ENCODE results near the gene CD48.
"Not testable (repeated sequence)": the region's sequence is repeated elsewhere in the genome, so short reads cannot be mapped to it uniquely, and the experiment has no call there.

The CD48 gene

GRCh38 chr1:160712525-160713080 is 981 bp upstream of the CD48 start:
- DNase-seq, result not testable (repeated sequence)

- no peak for DNase-seq
Measured at GRCh38 chr1:160711276-160711601, 383 bp downstream of the CD48 start.

GRCh38 chr1:160710517-160711252 is 937 bp downstream of the CD48 start:
- no peak for DNase-seq

GRCh38 chr1:160709715-160710114 is 1.9 kb downstream of the CD48 start:
- no peak for DNase-seq

- no peak for DNase-seq
Measured at GRCh38 chr1:160708801-160709200, 2.8 kb downstream of the CD48 start.

GRCh38 chr1:160708118-160708517 is 3.5 kb downstream of the CD48 start:
- no peak for DNase-seq

- no peak for DNase-seq
Measured at GRCh38 chr1:160707236-160708064, 4.2 kb downstream of the CD48 start.

- DNase-seq, result no peak
Measured at GRCh38 chr1:160706526-160707235, 4.9 kb downstream of the CD48 start.

- no peak for DNase-seq
Measured at GRCh38 chr1:160705742-160706141, 5.9 kb downstream of the CD48 start.

GRCh38 chr1:160705212-160705621 is 6.4 kb downstream of the CD48 start:
- DNase-seq, result peak; percentile 25

GRCh38 chr1:160704250-160704649 is 7.4 kb downstream of the CD48 start:
- no peak for DNase-seq

- DNase-seq, result no peak
Measured at GRCh38 chr1:160702100-160702499, 9.5 kb downstream of the CD48 start.

GRCh38 chr1:160692390-160692789 is 19.2 kb downstream of the CD48 start:
- not testable (repeated sequence) for DNase-seq

GRCh38 chr1:160685266-160685665 is 26.4 kb downstream of the CD48 start:
- DNase-seq, result no peak

- DNase-seq, result no peak
Measured at GRCh38 chr1:160682983-160683865, 28.4 kb downstream of the CD48 start.

GRCh38 chr1:160681891-160682140 is 29.8 kb downstream of the CD48 start:
- DNase-seq, result no peak

- DNase-seq, result peak; percentile 39
Measured at GRCh38 chr1:160681066-160681890, 30.3 kb downstream of the CD48 start.

GRCh38 chr1:160680399-160680798 is 31.2 kb downstream of the CD48 start:
- DNase-seq, result no peak

GRCh38 chr1:160679893-160680292 is 31.7 kb downstream of the CD48 start:
- no peak for DNase-seq

- DNase-seq, result no peak
Measured at GRCh38 chr1:160676869-160677597, 34.6 kb downstream of the CD48 start.
